Activated naive CD8-positive, alpha-beta T cell treated with anti-CD3 and anti-CD28 coated beads, Interleukin-2, amount 10 ng/mL, durations not matched to agents 7 days and 5 days (primary cell): ENCODE results near the gene HPSE. TPM values are rescaled to one million over a fixed set of nuclear protein-coding genes. Genes with fewer than 3 reads are reported as not detected.

ENCODE experiments used
- ATAC-seq: fragments of 150-1000 bp; cut with Tn5 transposase; one replicate; pipeline ENCODE4 v1.10.0; 2021; ENCODE audit warnings: low read depth, moderate library complexity
- POLR2A ChIA-PET: fragments of 350-600 bp; sonication (Branson Sonifier 250); formaldehyde crosslinking; loops from one replicate; lab custom pipeline; 2021; ENCODE audit warnings: antibody characterized with exemption; lab: Charles Lee
- DNase-seq: peaks from one replicate; pipeline ENCODE4 v3.0.0; 2021
- H3K27ac Mint-ChIP-seq: one replicate; pipeline ENCODE4 v1.8.0; 2022; ENCODE audit warnings: mild to moderate bottlenecking, mixed read lengths
- H3K27me3 Mint-ChIP-seq: one replicate; pipeline ENCODE4 v1.8.0; 2022; ENCODE audit warnings: mild to moderate bottlenecking, moderate library complexity, mixed read lengths
- H3K36me3 Mint-ChIP-seq: one replicate; pipeline ENCODE4 v1.8.0; 2021; ENCODE audit warnings: mild to moderate bottlenecking, mixed read lengths
- H3K4me1 Mint-ChIP-seq: one replicate; pipeline ENCODE4 v1.8.0; 2021; ENCODE audit warnings: mixed read lengths
- H3K4me3 Mint-ChIP-seq: one replicate; pipeline ENCODE4 v1.8.0; 2022; ENCODE audit warnings: mild to moderate bottlenecking, moderate library complexity, mixed read lengths
- H3K9me3 Mint-ChIP-seq: one replicate; pipeline ENCODE4 v1.8.0; 2021; ENCODE audit warnings: mixed read lengths
- total RNA-seq, 2 experiments: library from RNA; stranded (reverse); gene quantifications; one replicate each; pipeline ENCODE4 v1.2.3, GENCODE V29; 2021

Gene HPSE
- total RNA-seq, 2 experiments from 2014 or later: 16.5 to 17.3 TPM

GRCh38 chr4:83267830-83268475 lies 66.7 kb downstream of the HPSE start:
- no peak overlapping the region for H3K27ac Mint-ChIP-seq
- POLR2A ChIA-PET: interaction anchor here (2.6 kb wide), 1 partner anchor 17 kb away, joined by 12 read pairs; the partner anchor contains the start of gene COQ2
- ATAC-seq (peak; percentile 22), DNase-seq (no peak)
- no peak overlapping the region for H3K4me3 Mint-ChIP-seq
- H3K27me3 Mint-ChIP-seq: no peaks in the 10 kb centered on the region
- H3K4me1 Mint-ChIP-seq: peaks cover 11% of the 10 kb centered on the region
- H3K9me3 Mint-ChIP-seq: no peaks in the 10 kb centered on the region
- peaks cover 20% of the 10 kb centered on the region for H3K36me3 Mint-ChIP-seq

DNA sequence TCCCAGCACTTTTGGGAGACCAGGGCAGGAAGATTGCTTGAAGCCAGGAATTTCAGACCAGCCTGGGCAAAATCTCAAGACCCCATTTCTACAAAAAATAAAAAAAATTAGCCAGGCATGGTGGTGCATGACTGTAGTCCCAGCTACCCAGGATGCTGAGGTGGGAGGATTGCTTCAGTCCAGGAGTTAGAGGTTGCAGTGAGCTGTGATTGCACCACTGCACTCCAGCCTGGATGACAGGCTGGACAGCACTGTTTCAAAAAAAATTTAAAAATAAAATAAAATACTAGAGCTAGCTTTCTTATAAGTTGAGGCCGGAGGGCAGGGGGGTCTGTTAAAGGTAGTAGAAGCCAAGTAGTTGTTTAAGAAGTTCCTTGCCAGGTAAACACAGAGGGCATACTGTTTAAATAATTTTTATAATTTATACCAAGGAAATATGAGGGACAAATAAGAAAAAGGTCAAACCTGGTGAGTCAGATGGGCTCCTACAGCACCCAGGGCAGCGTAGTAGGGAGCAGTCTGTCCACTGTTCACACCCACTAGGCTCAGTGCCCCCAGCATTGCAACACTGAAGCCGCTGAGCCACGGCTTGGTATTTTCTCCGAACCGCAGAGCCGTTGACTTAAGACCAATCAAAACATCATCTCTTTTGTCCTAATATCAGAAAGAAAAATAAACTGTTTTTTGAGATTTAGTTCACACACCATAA lies 67.4 kb downstream of the HPSE start:
- H3K9me3 Mint-ChIP-seq: no peaks in the 10 kb centered on the region
- DNase-seq (no peak), ATAC-seq (no peak)
- H3K4me1 Mint-ChIP-seq: peaks cover 11% of the 10 kb centered on the region
- peaks cover 19% of the 10 kb centered on the region for H3K36me3 Mint-ChIP-seq
- POLR2A ChIA-PET: interaction anchor here (0.6 to 2.6 kb wide), 2 partner anchors 17 to 880 kb away, joined by 4 to 12 read pairs; partner anchors contain the start of gene COQ2
- no peak overlapping the region for H3K4me3 Mint-ChIP-seq
- H3K27ac Mint-ChIP-seq: no peak overlapping the region
- no peaks in the 10 kb centered on the region for H3K27me3 Mint-ChIP-seq

GRCh38 chr4:83266689-83267088 lies 68.0 kb downstream of the HPSE start:
- POLR2A ChIA-PET: interaction anchor here (0.6 to 2.6 kb wide), 2 partner anchors 18 to 879 kb away, joined by 4 to 12 read pairs; partner anchors contain the start of gene COQ2
- peaks cover 23% of the 10 kb centered on the region for H3K36me3 Mint-ChIP-seq
- H3K4me3 Mint-ChIP-seq: peak overlapping the region; percentile 14
- no peaks in the 10 kb centered on the region for H3K27me3 Mint-ChIP-seq
- H3K27ac Mint-ChIP-seq: no peak overlapping the region
- no peaks in the 10 kb centered on the region for H3K9me3 Mint-ChIP-seq
- ATAC-seq: peak; percentile 87
- no peak for DNase-seq
- H3K4me1 Mint-ChIP-seq: peaks cover 11% of the 10 kb centered on the region

- Mint-ChIP-seq H3K9me3 (no peaks in the 10 kb centered on the region), H3K36me3 (peaks cover 29% of the 10 kb centered on the region), H3K27ac (no peak overlapping the region), H3K27me3 (no peaks in the 10 kb centered on the region), H3K4me1 (peaks cover 15% of the 10 kb centered on the region), H3K4me3 (no peak overlapping the region)
- no peak for ATAC-seq
- DNase-seq: no peak
- POLR2A ChIA-PET: no interaction called here
Measured at GRCh38 chr4:83263106-83263505, 71.5 kb downstream of the HPSE start.

DNA sequence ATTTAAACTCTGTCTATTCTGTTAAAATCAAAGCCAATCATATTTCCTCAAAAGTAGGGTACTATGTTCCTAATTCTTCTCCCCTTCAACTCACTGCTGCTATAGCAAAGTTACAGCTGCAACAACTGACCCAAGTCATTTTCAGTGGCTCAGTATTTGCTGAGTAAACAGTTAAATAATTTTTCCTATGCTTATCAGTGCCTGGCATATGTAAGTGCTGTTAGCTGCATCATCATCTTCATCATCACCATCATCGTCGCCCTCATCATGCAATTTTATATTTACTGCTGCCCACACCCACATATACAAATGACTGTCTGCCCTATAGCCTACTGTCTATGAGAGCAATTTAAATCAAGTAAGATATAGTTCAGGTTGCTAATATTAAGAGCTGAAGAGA lies 72.0 kb downstream of the HPSE start:
- no peak overlapping the region for H3K27ac Mint-ChIP-seq
- ATAC-seq: no peak

DNA sequence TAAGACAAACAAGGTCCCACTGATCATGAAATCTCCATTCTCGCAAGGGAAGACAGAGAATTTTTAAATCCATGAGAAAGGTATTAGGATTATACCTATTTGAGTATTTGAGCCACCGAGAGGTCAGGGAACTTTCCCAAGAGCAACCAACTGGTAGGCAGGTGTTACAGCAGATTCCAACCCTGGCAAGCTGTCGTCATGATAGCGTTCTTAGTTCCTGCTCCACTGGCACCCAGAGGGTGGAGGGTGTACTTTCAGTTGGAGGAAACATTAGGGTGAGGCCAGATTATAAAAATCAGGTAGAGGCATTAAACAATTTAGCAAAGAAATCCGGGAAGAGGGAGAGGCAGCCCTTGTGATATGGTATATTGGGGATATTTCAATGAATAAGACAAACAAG lies 73.3 kb downstream of the HPSE start:
- Mint-ChIP-seq H3K27me3 (no peaks in the 10 kb centered on the region), H3K9me3 (no peaks in the 10 kb centered on the region), H3K27ac (no peak overlapping the region), H3K36me3 (peaks cover 36% of the 10 kb centered on the region), H3K4me1 (peaks cover 11% of the 10 kb centered on the region), H3K4me3 (no peak overlapping the region)
- DNase-seq (no peak), ATAC-seq (no peak)
- POLR2A ChIA-PET: interaction anchor here (1.2 kb wide), 1 partner anchor 20 kb away, joined by 5 read pairs; no protein-coding TSS in a partner anchor

More for the DNA sequence above, 72.0 kb downstream of the HPSE start:
- Mint-ChIP-seq H3K36me3 (peaks cover 33% of the 10 kb centered on the region), H3K4me1 (peaks cover 11% of the 10 kb centered on the region), H3K27me3 (no peaks in the 10 kb centered on the region), H3K4me3 (no peak overlapping the region), H3K9me3 (no peaks in the 10 kb centered on the region)
- POLR2A ChIA-PET: interaction anchor here (1.2 kb wide), 1 partner anchor 228 kb away, joined by 3 read pairs; the partner anchor contains the start of gene COPS4
- DNase-seq: no peak

- POLR2A ChIA-PET: interaction anchor here (1.4 kb wide), 1 partner anchor 175 kb away, joined by 5 read pairs; no protein-coding TSS in a partner anchor
Measured at GRCh38 chr4:83259586-83259985, 75.1 kb downstream of the HPSE start.

DNA sequence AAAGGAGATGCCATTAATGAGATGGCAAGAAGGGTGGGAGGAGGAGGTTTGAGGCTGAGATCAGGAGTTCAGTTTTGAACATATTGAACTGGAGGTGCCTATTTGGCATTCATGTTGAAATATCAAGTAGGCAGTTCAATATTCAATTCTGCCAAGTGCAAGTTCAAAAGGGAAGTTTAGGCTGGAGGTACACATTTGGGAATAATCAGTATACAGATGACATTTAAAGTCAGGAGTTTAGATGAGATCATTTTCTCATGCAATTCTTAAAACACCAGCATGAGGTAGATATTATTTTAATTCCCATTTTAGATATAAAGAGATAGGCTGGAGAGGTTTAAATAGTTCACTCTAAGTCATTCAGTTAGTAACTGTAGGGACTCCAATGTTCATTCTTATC lies 76.2 kb downstream of the HPSE start:
- POLR2A ChIA-PET: no interaction called here
- Mint-ChIP-seq H3K4me3 (no peak overlapping the region), H3K9me3 (no peaks in the 10 kb centered on the region), H3K27me3 (no peaks in the 10 kb centered on the region), H3K27ac (peak overlapping the region; percentile 13), H3K4me1 (peaks cover 16% of the 10 kb centered on the region), H3K36me3 (peaks cover 35% of the 10 kb centered on the region)
- DNase-seq (no peak), ATAC-seq (no peak)

More at GRCh38 chr4:83259586-83259985, 75.1 kb downstream of the HPSE start:
- H3K36me3 Mint-ChIP-seq: peaks cover 33% of the 10 kb centered on the region
- H3K9me3 Mint-ChIP-seq: no peaks in the 10 kb centered on the region
- ATAC-seq (no peak), DNase-seq (no peak)
- H3K27ac Mint-ChIP-seq: no peak overlapping the region
- H3K4me1 Mint-ChIP-seq: peaks cover 11% of the 10 kb centered on the region
- H3K27me3 Mint-ChIP-seq: no peaks in the 10 kb centered on the region
- no peak overlapping the region for H3K4me3 Mint-ChIP-seq

- ATAC-seq (no peak), DNase-seq (no peak)
- H3K4me1 Mint-ChIP-seq: peaks cover 21% of the 10 kb centered on the region
- no peaks in the 10 kb centered on the region for H3K9me3 Mint-ChIP-seq
- no peaks in the 10 kb centered on the region for H3K27me3 Mint-ChIP-seq
- peak overlapping the region; percentile 13 for H3K27ac Mint-ChIP-seq
- H3K36me3 Mint-ChIP-seq: peaks cover 30% of the 10 kb centered on the region
- POLR2A ChIA-PET: no interaction called here
- no peak overlapping the region for H3K4me3 Mint-ChIP-seq
Measured at GRCh38 chr4:83257811-83258210, 76.8 kb downstream of the HPSE start.

- Mint-ChIP-seq H3K27ac (no peak overlapping the region), H3K4me1 (peaks cover 39% of the 10 kb centered on the region), H3K27me3 (no peaks in the 10 kb centered on the region), H3K9me3 (peaks cover 3% of the 10 kb centered on the region), H3K36me3 (peaks cover 26% of the 10 kb centered on the region), H3K4me3 (no peak overlapping the region)
- ATAC-seq (no peak), DNase-seq (no peak)
- POLR2A ChIA-PET: interaction anchor here (1.4 kb wide), 1 partner anchor 38 kb away, joined by 5 read pairs; no protein-coding TSS in a partner anchor
Measured at GRCh38 chr4:83255584-83255983, 79.1 kb downstream of the HPSE start.

- peak; percentile 53 for DNase-seq
- no peak overlapping the region for H3K4me3 Mint-ChIP-seq
- peaks cover 3% of the 10 kb centered on the region for H3K9me3 Mint-ChIP-seq
- peak; percentile 93 for ATAC-seq
- H3K27me3 Mint-ChIP-seq: no peaks in the 10 kb centered on the region
- H3K36me3 Mint-ChIP-seq: peaks cover 12% of the 10 kb centered on the region
- POLR2A ChIA-PET: interaction anchor here (0.6 to 4.5 kb wide), 8 partner anchors 17 to 218 kb away, joined by 3 to 64 read pairs (median 4); partner anchors contain the start of gene COPS4
- peaks cover 33% of the 10 kb centered on the region for H3K4me1 Mint-ChIP-seq
- peak overlapping the region; percentile 70 for H3K27ac Mint-ChIP-seq
Measured at GRCh38 chr4:83252782-83253405, 81.8 kb downstream of the HPSE start.

DNA sequence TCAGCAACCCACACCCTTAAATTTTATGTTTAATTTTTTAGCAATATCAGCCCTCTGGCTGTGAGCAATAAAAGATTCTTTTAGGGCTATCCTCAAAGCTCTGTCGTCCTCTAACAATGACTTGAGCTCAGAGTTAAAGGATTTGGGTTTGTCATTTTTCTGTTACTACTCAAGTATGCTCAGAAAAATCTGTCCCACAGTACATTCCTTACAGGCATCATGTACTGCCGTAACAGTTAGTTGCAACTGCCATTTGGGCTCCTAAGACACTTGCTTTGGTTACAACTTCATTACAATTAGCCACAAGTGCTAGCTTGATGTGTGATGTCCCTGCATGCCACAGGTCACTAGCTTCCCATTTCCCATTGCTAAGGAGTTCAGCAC lies 83.2 kb downstream of the HPSE start:
- no peaks in the 10 kb centered on the region for H3K27me3 Mint-ChIP-seq
- H3K36me3 Mint-ChIP-seq: peaks cover 13% of the 10 kb centered on the region
- no peak for ATAC-seq
- no peak overlapping the region for H3K4me3 Mint-ChIP-seq
- DNase-seq: no peak
- peaks cover 38% of the 10 kb centered on the region for H3K4me1 Mint-ChIP-seq
- peak overlapping the region; percentile 21 for H3K27ac Mint-ChIP-seq
- POLR2A ChIA-PET: interaction anchor here (0.9 to 4.5 kb wide), 9 partner anchors 9 to 163 kb away, joined by 3 to 64 read pairs (median 3); partner anchors contain the start of gene COQ2
- H3K9me3 Mint-ChIP-seq: peaks cover 3% of the 10 kb centered on the region
